GM19397 (cell line): ENCODE results near the gene GANC.

Experiments
- ATAC-seq: cut with Tn5 transposase; IDR thresholded peaks from one replicate; pipeline ENCODE4 v1.9.1; 2021; ENCODE audit warnings: mild to moderate bottlenecking, moderate library complexity; ENCODE audit not compliant: unreplicated experiment

GANC gene

DNA sequence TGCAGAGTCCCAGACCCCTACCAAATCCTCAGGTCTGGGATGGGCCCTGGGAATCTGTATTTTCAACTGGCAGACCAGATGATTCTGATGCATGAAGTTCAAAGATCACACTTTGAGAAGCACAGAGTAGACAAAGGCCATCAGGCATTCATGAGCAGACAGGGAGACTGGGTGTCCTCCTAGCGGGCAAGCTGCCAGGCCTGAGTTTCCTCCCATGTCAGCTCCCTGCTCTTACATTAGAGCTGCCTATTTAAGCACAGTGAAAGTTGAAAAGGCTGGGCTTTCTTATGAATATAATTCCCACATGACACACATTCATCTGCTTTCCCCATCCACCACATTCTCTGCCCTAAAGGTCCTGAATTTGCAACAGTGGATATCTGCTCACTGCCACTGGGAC is 100.3 kb downstream of the GANC start:
- no peak for ATAC-seq

DNA sequence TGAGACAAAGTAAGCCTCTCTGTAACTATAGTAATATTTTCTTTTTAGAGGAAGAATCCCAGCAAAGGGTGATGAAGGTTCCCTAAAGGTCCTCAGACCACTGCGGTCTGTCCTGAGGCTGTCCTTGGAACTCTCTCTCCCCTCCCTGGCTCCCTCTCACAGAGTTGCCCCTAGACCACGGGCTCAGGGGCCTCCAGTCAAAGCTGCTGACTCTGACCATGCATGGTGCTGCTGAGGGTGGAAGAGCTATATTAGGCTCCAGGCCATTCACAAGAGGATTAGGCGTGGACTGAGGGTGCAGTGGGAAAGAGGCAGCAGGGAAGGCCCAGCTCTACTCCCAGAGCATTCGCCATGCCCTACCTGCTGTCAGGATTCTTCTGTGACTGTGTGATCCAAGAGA is 100.9 kb downstream of the GANC start:
- no peak for ATAC-seq

DNA sequence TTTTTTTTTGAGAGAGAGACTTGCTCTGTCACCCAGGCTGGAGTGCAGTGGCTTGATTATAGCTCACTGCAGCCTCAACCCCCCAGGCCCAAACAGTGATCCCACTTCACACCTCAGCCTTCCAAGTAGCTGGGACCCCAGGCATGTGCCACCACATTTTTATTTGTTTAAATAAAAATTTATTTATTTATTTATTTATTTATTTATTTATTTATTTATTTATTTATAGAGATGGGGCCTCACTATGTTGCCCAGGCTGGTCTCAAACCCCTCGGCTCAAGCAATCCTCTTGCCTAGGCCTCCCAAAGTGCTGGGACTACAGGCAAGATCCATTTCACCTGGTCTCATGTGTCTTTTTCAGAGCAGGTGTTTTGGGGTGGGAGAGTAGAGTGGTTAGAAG is 101.8 kb downstream of the GANC start:
- no peak for ATAC-seq

DNA sequence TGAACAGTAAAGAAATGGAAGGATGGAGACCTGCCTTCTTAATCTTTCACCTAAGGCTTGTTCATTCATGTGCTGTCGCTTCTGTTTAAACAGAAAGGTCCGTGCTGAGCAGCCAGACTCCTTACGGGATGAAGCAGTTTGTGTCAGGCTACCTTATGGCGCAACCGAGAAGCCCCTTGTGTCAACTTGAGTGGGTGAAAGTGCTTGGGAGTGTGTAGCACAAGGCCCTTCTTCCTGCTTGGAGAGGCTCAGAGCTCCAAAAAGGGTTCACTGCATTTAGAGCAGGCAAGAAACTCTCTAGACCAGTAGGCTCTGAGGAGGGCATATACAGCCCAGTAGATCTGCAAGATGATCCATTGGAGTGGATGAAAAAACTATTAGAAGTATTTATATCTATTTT is 102.3 kb downstream of the GANC start:
- ATAC-seq, result no peak

DNA sequence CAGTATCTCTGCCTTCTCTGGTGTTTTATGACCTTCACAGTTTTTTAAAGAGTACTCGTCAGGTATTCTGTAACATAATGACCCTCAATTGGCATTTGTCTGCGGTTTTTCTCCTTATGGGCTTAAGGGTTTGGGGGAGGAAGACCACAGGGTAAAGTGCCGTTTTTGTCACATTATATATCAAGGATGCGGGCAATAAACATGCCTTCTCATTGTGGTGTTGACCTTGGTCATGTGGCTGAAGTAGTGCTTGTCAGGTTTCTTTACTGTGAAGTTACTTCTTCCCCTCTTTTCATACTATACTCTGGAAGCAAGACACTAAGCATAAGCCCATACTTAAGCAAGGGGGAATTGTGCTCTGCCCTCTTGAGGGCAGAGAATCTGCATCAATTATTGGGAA is 102.9 kb downstream of the GANC start:
- no peak for ATAC-seq

DNA sequence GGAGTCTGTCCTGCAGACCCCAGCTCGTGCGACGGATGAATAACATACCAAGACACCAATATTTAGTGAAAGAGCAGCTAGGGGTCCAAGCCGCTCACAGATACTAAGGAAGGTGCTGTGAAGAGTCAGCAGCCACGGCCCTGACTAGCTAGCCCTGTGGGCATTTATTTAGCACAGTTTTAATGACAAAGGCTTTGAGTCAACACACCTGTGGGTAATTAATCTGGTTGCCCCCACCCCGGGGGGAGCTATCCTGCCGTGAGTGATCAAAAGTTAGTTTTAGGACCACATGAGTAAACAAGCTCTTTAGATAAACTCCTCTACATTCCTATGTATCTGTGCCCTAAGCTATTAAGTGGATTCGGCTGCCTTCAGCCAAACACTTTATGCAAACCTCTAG is 105.0 kb downstream of the GANC start:
- no peak for ATAC-seq

DNA sequence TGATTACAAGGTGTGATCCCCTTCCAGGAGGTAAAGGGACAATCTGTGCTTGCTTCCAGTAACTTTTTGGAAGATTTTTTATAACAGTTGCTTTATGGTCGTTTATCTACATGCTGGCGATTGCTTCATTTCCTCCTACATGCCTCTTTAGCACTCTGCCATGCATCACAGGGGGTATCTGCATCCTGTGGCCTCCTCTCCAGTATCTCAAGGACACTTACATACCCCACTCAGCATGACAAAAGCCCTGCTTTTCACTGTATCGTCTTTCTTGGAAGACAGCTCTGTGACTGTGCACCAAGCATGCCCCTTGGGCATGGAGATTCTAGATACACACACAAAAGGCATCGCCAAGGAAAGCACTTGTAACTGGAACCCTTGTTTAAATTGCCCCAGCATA is 111.6 kb downstream of the GANC start:
- ATAC-seq, result no peak

DNA sequence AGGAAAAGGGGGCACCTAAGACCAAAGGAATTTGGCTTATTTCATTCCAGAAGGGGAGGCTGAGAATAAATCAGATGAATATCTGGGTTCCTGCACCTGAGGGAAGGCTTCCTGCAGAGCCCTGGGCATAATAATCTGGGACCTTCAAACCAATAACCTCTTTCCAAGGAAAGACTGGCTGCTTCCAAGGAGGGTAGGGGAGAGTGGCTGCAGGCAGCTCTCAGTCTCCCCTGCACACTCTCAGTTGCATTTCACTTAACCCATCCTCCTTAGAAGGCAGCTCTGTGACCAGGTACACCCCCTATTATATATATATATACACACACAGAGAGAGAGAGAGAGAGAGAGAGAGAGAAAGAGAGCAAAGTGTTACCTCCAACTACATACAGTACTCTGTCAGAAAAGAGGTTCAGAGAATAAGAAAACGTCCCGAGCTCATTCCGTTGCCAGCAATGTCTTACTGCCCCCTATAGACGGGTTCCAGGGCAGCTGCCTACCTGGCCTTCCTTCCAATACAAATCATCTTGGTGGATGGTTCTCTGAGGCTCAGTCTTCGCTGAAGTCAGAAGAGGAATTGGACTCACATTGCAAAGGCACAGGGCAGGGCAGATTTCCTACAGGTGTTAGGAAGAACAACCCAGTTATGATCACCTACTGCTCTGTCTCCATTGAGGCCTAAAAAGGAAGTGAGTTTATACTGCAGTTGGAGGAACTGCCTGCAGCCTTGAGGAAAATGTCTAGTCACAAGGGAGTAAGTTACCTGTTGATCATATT is 112.4 kb downstream of the GANC start:
- ATAC-seq, result no peak

DNA sequence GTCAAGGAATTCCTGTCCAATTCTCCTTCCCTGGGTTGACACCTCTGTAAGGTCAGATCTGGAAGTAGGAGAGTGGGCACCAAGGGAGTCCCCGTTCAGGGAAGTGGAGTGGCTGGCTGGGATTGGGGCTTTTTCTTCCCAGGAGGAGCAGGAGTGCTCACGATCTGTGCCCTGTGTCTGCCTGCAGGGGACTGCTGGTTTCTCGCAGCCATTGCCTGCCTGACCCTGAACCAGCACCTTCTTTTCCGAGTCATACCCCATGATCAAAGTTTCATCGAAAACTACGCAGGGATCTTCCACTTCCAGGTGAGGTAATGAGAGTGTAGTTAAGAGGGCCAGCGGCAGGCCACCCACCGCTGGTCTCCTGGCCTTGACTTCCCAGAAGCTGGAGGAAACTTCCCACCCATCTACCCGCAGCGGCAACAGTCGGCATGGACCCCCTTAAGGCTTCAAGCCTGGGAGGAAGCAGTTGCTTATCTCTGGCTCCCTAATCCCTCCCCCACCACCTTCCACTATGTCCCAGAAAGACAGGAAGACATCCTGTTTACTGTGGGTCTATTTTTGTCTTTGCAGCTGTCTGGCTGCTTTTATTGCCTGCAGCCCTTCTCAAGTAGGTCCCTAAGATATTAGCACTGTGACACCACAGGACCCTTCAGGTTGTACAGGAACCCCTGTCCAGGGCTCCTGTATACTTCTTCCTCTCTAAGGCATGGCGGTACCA is 113.1 kb downstream of the GANC start:
- ATAC-seq, result no peak

DNA sequence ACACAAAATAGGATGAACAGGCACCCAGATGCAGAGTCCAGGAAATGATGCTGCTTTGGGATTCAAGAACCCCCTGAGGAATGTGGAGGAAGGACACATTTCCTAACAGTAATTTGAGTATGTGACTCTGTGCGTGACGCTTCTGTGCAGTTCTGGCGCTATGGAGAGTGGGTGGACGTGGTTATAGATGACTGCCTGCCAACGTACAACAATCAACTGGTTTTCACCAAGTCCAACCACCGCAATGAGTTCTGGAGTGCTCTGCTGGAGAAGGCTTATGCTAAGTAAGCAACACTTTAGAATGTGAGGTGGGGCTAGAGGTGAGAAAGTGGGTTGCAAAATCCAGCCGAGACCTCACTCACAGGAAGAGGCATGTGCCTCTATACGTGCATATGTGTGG is 114.6 kb downstream of the GANC start:
- ATAC-seq, result no peak

DNA sequence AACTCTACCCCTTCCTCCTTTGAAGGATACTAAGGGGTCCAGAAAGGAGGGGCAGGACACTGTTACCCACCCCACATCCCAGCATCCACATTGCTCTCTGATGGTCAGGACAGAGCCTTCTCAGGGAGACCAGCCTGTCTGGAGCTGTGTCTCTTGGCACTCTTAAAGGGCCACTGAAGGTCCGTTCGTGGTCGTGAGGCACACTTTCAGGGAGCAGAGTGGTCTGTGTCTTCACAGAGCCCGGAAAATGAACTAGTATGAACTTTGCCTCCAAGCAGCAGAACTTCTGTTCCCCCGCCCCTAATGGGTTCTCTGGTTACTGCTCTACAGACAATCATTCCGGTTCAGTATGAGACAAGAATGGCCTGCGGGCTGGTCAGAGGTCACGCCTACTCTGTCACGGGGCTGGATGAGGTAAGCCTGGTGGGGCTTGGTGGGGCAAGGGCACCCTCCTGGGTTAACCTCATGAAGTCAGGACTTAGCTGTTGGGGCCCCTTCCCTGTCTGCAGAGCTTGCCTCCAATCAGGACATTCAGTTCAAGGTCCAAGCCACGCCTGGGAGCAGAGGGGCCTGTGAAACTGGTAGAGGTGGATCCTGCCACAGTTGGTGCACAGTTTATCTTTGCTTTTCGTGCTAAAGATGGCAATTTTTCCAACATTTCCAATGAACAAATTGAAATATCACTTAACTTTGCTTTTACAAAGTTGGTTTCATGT is 119.5 kb downstream of the GANC start:
- no peak for ATAC-seq

DNA sequence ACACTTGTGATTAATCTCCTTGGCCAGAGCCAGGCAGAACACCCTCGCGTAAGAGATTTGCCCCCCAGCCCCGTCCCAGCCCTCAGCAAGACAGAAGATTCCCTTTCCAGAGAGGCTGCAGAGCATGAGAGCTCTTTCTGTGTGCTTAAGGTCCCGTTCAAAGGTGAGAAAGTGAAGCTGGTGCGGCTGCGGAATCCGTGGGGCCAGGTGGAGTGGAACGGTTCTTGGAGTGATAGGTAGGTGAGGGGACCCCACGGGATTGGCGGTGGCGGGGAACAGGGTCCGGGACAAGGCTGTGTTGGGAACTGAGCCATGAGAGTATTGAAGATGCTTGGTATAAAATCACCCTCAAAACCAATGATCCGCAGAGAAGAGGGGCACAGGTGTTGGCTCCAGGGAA is 121.1 kb downstream of the GANC start:
- no peak for ATAC-seq

DNA sequence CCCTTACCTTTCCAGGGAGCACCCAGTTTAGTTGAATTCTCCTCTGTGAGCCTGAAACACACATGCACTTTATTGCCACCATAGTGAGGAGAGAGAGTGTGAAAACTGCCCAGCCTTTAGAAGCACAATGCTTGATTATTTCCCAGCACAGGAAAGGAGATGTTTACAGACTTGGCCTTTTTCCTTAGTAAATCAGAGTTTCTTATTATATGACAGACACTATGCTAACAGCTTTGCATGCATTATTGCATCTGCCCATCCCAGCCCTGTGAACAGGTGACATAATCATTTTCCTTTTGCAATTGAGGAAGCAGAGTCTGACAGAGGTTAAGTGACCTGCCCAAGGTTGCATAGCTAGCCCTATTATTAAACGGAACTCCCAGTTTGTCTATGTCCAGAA is 122.8 kb downstream of the GANC start:
- no peak for ATAC-seq

DNA sequence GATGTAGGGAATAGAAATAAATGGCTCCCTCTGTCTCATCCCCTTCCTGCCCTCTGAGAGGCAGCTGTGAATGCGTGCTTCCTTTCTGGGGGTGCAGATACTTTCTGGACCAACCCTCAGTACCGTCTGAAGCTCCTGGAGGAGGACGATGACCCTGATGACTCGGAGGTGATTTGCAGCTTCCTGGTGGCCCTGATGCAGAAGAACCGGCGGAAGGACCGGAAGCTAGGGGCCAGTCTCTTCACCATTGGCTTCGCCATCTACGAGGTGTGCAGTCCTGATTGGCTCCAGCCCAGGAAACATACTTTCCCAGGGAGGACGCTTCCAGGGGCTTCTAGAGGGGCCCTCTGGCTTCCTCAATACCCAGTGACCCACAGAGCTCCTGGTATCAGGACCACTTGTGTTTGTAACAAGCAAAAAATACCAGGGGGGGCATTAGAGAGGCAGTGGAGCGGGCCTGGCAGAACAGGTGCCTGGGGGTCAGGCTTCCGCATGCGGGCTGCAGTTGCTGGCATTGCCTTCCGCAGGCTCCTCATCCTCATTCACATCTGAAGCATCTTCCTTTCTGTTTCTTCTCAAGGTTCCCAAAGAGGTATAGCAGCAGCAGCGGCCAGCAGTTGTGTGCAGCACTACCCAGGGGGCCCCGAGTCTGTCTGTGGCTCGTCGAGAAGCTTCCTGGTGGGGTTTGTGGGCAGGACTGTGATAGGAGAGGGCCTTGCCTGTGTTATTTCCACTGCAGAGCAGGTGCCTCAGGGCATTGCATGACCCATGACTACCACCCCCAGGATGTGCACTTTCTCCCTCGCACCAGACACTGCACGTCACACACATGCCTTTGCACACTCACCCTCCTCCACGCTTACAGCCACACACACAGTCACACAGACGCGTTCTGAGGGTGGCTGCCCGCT is 128.8 kb downstream of the GANC start:
- ATAC-seq, result no peak

DNA sequence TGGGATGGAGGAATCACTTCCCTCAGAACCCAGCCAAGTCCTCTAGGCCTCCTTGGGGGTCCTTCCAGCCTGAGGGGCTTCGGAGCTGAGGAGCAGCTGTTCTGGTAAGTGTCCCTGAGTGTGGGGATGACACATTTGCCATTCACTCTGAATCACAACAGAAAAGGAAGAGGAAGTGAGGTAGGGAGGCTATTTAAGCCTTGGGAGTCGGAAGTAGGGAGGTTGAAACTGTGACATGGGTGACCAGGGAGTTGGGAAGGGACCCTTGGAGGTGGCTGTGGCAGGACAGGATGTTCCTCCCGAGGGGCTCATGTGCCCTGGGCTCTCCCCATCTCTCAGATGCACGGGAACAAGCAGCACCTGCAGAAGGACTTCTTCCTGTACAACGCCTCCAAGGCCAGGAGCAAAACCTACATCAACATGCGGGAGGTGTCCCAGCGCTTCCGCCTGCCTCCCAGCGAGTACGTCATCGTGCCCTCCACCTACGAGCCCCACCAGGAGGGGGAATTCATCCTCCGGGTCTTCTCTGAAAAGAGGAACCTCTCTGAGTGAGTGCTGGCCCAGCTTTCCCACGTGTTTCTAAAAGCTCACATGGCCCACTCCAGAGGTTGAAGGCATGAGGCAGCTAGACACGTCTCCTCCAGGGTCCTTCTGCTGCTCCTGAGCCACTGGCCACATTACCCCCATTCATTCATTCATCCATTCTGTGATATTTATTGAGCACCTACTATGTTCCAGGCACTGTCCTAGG is 129.6 kb downstream of the GANC start:
- ATAC-seq, result no peak

DNA sequence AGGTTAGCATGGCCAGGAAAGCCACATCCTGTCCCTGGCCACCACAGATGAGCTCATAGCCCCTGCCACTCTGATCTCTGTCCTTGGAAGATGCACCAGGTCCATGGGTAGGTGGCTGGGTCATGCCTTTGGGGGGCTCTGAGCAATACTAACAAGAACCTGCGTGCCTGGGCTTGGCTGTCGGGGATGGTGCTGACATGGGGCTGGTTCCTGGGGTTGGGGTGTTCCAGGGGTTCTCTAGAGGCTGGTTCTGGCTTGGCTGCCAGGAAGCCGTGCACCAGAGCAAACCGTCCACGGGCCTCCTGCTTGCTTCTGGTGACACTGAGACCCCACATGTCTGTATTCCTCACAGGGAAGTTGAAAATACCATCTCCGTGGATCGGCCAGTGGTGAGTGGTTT is 130.4 kb downstream of the GANC start:
- no peak for ATAC-seq

DNA sequence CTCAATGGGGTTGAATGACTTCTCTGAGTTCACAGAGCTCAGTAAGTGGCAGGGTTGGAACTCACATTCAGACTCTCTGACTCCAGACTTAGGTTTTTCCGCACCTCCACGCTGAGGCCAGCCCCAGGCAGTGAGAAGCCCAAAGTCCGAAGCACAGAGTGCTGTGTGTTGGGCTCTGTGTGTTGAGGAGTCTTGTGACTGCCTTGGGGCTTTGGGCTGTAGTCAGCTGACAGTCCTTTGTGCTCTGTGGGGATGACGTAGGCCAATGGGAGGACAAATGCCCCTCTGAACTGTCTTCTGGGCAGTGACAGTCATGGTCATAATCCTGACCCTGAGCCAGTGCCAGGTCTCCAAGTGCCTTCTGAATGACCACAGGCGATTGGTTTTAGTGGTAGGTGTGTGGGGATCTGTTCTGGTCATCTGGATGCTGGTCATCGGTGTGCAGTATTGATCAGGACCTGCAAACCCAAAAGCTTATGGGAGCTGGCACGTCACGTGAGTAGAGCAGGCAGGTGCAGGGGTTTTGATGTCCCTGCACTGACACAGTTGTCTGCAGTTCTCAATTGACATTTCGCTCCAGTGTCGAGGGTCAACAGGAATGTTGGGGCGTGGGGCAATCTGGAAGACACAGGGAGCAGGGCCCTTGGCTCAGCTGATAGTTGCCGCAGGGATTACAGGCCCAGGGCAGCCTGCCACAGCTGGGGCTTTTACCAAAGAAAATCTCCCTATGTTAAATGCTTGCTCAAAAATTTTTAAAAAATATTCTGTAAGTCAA is 131.6 kb downstream of the GANC start:
- no peak for ATAC-seq

DNA sequence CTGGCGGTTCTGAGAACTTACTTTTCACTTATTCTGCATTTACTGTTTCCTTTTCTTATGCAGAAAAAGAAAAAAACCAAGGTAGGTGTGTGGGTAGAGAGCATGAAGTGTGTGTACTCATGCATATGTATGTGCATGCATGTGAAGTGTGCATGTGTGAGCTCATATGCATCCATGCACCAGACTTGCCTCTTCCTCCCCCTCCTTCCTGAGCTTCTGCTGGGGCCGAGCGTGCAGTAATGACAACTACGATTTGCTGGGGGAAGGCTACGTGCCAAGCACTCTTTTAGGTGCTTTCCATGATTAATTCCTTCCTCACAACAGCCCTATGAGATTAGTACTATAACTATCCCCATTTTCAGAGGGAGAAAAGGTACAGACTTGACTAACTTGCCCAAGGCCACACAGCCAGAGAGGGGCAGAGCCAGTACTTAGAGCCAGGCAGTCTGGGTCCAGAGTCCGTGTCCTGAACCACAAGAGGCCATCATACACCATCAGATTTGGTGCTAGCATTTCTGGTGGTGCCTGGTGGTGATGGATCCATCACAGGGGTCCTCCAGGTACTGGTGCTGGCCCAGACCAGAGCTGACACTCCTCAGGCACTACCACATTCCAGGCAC is 133.0 kb downstream of the GANC start:
- ATAC-seq, result no peak
